NT2/D1 (cell line): Measurements from ENCODE around the gene ELK1.

ENCODE experiments used
- DNase-seq: peaks from one replicate; pipeline ENCODE4 v3.0.0-alpha.2; 2011; ENCODE audit warnings: low read depth, low spot score
- H3K27me3 ChIP-seq: 2 replicates; pipeline ENCODE4 v1.6.0; 2011; ENCODE audit warnings: mild to moderate bottlenecking; ENCODE audit not compliant: insufficient read length, insufficient read depth
- H3K36me3 ChIP-seq: 2 replicates; pipeline ENCODE4 v1.6.1; 2011; ENCODE audit warnings: mild to moderate bottlenecking, low read length, mixed read lengths; ENCODE audit not compliant: insufficient read depth, insufficient read length
- H3K4me1 ChIP-seq: 2 replicates; pipeline ENCODE4 v1.5.1; 2011; ENCODE audit not compliant: insufficient read depth, insufficient read length
- H3K4me3 ChIP-seq: 2 replicates; pipeline ENCODE4 v1.5.1; 2011; ENCODE audit warnings: low read depth; ENCODE audit not compliant: insufficient read length
- H3K9ac ChIP-seq: 2 replicates; pipeline ENCODE4 v1.6.0; 2011; ENCODE audit warnings: low read depth; ENCODE audit not compliant: insufficient read length
- H3K9me3 ChIP-seq: 2 replicates; pipeline ENCODE4 v1.5.1; 2011; ENCODE audit warnings: mild to moderate bottlenecking, low read length; ENCODE audit not compliant: insufficient read depth
- SUZ12 ChIP-seq: IDR thresholded peaks from 2 replicates; pipeline ENCODE4 v1.6.1; 2011; ENCODE audit not compliant: insufficient read length, insufficient read depth; ENCODE audit errors: extremely low read depth
- YY1 ChIP-seq: IDR thresholded peaks from 2 replicates; pipeline ENCODE4 v1.6.1; 2011; ENCODE audit not compliant: insufficient read length, insufficient read depth
- ZNF274 ChIP-seq: IDR thresholded peaks from 2 replicates; pipeline ENCODE4 v1.6.1; 2011; ENCODE audit warnings: mild to moderate bottlenecking, low read depth, low read length

Gene ELK1

DNA sequence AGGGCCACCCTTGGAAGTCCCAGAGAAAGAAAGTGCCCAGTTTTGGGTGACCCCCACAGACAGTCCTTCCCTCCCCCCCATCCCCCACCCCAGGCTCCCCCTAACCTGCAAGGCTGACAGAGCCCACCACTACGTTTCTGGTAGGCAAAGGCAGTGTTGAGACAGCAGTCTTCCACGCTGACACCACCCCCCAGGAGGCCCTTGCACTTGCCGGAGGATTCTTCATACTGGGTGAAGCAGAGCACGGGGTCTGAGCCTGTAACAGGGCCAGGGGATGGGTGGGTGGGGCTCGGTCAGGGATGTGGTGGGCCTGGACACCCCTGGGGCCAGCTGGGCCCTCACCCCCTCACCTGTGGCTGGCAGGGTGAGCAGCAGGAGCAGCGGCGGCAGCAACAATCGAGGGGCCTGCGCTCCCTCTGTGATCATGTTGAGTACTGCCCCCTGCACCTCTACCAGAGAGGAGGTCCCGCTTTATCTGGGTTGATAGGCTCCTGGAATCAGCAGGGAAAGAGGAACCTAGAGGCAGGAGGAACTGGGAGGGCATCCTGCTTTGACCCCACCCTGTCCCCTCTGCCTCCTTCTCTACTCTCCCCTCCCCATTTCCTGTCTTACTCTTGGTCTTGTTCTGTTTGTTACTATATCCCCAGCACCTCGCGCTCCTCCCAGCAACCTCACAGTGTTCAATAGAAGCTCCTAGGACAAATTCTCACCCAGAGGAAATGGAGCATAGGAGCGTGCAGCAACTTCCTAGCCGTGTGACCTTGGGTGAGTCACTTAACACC, 20.8 kb downstream of the ELK1 start, which contains the start of gene CFP:
CFP (minus strand) TSS at position 512 of the 782 bp plus-strand sequence; CDS start at position 426, 86 bp downstream.
- Histone ChIP-seq H3K36me3 (peaks cover 11% of the 10 kb centered on the region), H3K4me1 (peaks cover 5% of the 10 kb centered on the region), H3K4me3 (no peak within 1 kb of the TSS), H3K27me3 (no peaks in the 10 kb centered on the region), H3K9ac (no peak within 1 kb of the TSS), H3K9me3 (no peaks in the 10 kb centered on the region)
- TF ChIP-seq SUZ12 (no peak), ZNF274 (no peak), YY1 (no peak)
- no peak for DNase-seq

GRCh38 chrX:47628982-47629381, 21.4 kb downstream of the ELK1 start:
- TF ChIP-seq ZNF274: no peak
- no peak for TF ChIP-seq YY1
- TF ChIP-seq SUZ12: no peak
- Histone ChIP-seq H3K9me3 (no peaks in the 10 kb centered on the region), H3K4me3 (no peak overlapping the region), H3K4me1 (peaks cover 5% of the 10 kb centered on the region), H3K27me3 (no peaks in the 10 kb centered on the region), H3K36me3 (peaks cover 5% of the 10 kb centered on the region), H3K9ac (no peak overlapping the region)
- DNase-seq: no peak

DNA sequence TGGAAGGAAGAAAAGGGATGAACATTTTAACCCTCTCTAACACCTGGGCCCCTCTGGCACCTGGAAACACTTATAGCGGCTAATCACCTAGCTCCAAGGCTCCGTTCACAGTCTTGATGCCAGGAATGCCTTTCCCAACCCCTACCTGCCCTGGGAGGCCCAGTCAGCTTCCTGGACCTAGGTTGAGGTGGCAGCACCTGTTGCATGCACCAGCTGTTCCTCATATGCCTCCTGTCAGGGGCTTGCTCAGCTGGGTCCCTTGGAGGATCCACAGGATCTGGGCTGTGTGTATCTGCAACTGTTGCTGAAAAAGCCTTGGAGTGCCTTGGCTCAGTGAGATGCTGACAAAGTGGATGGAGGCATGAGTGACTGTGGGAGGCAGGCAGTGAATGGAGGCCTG, 25.0 kb downstream of the ELK1 start:
- peaks cover 29% of the 10 kb centered on the region for H3K27me3 ChIP-seq
- H3K9ac ChIP-seq: no peak overlapping the region
- DNase-seq: no peak
- H3K4me3 ChIP-seq: no peak overlapping the region
- no peaks in the 10 kb centered on the region for H3K9me3 ChIP-seq
- H3K36me3 ChIP-seq: no peaks in the 10 kb centered on the region
- peaks cover 8% of the 10 kb centered on the region for H3K4me1 ChIP-seq
- TF ChIP-seq SUZ12: no peak
- TF ChIP-seq ZNF274: no peak
- TF ChIP-seq YY1: no peak

DNA sequence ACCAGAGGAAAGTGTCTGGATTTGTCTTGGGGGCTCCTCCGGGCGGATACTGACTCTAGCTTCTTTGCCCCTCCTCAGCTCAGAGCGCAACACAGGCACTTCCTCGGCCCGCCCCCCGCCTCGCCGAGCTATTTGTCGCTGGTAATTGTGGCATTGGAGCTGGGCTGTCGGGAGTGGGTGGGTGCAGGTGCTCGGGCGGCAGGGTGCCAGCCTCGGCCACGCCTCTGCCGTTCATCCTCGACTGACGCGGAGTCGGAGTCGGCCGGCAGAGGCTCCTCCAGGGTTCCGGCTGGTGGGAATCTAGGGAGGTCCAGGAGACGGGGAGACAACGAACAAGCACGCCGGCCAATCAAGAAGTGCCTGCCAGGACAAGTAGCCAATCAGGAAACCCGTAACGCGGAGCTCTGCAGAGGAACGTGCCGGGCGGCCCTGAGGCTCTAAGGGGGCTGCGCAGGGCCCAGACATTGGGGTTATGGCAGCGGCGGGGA, 26.8 kb downstream of the ELK1 start:
- H3K4me3 ChIP-seq: peak overlapping the region; percentile 26
- DNase-seq: peak; percentile 79
- TF ChIP-seq ZNF274: no peak
- no peak for TF ChIP-seq YY1
- no peak for TF ChIP-seq SUZ12
- H3K36me3 ChIP-seq: no peaks in the 10 kb centered on the region
- H3K27me3 ChIP-seq: peaks cover 37% of the 10 kb centered on the region
- H3K9ac ChIP-seq: no peak overlapping the region
- H3K4me1 ChIP-seq: peaks cover 5% of the 10 kb centered on the region
- no peaks in the 10 kb centered on the region for H3K9me3 ChIP-seq

GRCh38 chrX:47621851-47622250, 28.5 kb downstream of the ELK1 start:
- Histone ChIP-seq H3K36me3 (no peaks in the 10 kb centered on the region), H3K4me3 (no peak overlapping the region), H3K9ac (no peak overlapping the region), H3K9me3 (no peaks in the 10 kb centered on the region), H3K27me3 (peaks cover 48% of the 10 kb centered on the region), H3K4me1 (peaks cover 5% of the 10 kb centered on the region)
- DNase-seq: no peak
- TF ChIP-seq ZNF274 (no peak), SUZ12 (no peak), YY1 (no peak)

DNA sequence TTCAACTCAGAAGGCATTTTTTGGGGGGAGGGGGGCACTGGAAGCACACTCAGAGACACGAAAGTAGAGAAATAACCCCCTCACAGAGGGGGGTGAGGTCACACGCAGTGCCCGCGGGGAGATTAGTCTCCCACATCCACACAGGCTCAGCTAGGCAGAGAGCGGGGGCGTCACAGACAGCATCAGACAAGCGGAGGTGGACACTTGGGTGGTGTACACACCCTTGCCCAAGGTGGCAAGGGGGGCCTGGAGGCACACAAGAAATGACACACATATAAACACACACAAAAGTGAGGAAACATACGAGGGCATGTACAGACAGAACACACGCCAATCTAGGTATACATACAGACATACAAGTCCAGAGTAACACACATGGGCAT, 30.1 kb downstream of the ELK1 start:
- Histone ChIP-seq H3K9me3 (no peaks in the 10 kb centered on the region), H3K36me3 (no peaks in the 10 kb centered on the region), H3K9ac (no peak overlapping the region), H3K4me1 (peaks cover 5% of the 10 kb centered on the region), H3K27me3 (peaks cover 48% of the 10 kb centered on the region), H3K4me3 (no peak overlapping the region)
- no peak for DNase-seq
- TF ChIP-seq SUZ12: no peak
- TF ChIP-seq YY1: no peak
- no peak for TF ChIP-seq ZNF274

- no peak within 1 kb of the TSS for H3K9ac ChIP-seq
- peak; percentile 74 for DNase-seq
- TF ChIP-seq SUZ12 (no peak), ZNF274 (no peak), YY1 (no peak)
- no peaks in the 10 kb centered on the region for H3K36me3 ChIP-seq
- peak within 1 kb of the TSS; percentile 44 for H3K4me3 ChIP-seq
- H3K9me3 ChIP-seq: no peaks in the 10 kb centered on the region
- peaks cover 48% of the 10 kb centered on the region for H3K27me3 ChIP-seq
- H3K4me1 ChIP-seq: peaks cover 5% of the 10 kb centered on the region
Observed at GRCh38 chrX:47619486-47620302, 30.7 kb downstream of the ELK1 start, which contains the start of gene SYN1. SYN1 (minus strand) TSS chrX:47619857; CDS start chrX:47619728, 129 bp downstream.
